ENCODE results near the gene ARHGAP22.

DNA sequence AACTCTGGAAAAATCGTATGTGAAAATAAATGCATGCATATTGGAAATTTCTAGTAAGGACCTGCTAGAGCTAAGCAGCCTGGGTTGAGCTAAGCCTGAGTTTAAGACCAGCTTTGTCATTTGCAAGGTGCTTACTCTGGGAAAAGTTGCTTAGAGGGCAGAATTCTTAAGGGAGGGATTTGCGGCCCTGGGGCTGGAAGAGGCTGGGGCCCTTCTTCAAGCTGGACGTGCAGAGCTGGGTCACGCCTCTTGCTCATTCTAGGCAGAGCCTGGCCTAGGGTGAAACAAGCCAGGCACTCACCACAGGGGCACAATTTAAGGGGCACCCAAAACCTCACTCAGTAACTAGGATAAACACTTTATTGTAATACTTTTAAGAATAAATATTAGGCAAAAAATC lies 137.2 kb downstream of the ARHGAP22 start:
- TF ChIP-seq, protein P1, sequence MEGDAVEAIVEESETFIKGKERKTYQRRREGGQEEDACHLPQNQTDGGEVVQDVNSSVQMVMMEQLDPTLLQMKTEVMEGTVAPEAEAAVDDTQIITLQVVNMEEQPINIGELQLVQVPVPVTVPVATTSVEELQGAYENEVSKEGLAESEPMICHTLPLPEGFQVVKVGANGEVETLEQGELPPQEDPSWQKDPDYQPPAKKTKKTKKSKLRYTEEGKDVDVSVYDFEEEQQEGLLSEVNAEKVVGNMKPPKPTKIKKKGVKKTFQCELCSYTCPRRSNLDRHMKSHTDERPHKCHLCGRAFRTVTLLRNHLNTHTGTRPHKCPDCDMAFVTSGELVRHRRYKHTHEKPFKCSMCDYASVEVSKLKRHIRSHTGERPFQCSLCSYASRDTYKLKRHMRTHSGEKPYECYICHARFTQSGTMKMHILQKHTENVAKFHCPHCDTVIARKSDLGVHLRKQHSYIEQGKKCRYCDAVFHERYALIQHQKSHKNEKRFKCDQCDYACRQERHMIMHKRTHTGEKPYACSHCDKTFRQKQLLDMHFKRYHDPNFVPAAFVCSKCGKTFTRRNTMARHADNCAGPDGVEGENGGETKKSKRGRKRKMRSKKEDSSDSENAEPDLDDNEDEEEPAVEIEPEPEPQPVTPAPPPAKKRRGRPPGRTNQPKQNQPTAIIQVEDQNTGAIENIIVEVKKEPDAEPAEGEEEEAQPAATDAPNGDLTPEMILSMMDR (conservative IDR thresholded peaks at IDR 0.05 in 1 of 2, IDR thresholded peaks at IDR 0.05 in 1 of 2; ENCODE audit: extremely low read depth in 1 of 2, insufficient read depth in 1 of 2, low read depth in 1 of 2, low read length in 2 of 2): no peak
- no peak for TF ChIP-seq EZH2 (IDR thresholded peaks at IDR 0.05; ENCODE audit: borderline replicate concordance, low read length)
